Measurements from ENCODE around the gene MSANTD1.

The MSANTD1 gene

GRCh38 chr4:3262208-3263052 is 13.5 kb downstream of the MSANTD1 start:
- Histone ChIP-seq H3K4me2 (ENCODE audit: low read length) (no peak overlapping the region), H3K27me3 (ENCODE audit: low read depth, low read length) (no peaks in the 10 kb centered on the region), H3K79me2 (ENCODE audit: low read length) (no peaks in the 10 kb centered on the region), H3K4me1 (ENCODE audit: low read length) (peaks cover 11% of the 10 kb centered on the region), H3K27ac (ENCODE audit: low read length) (no peak overlapping the region), H3K9ac (ENCODE audit: low read length) (no peak overlapping the region), H3K4me3 (ENCODE audit: low read length) (no peak overlapping the region), H3K9me3 (ENCODE audit: insufficient read depth, low read length) (no peaks in the 10 kb centered on the region), H4K20me1 (ENCODE audit: insufficient read depth, low read length) (no peaks in the 10 kb centered on the region; the same call in 1 of the 2 replicates), H2AFZ (ENCODE audit: low read depth, low read length) (no peak overlapping the region), H3K36me3 (replicated peaks; ENCODE audit: low read depth, low read length) (no peaks in the 10 kb centered on the region)
- TF ChIP-seq CTCF (IDR thresholded peaks at IDR 0.05; ENCODE audit: low read depth, low read length) = no peak
- no peak for TF ChIP-seq EZH2phosphoT487 (IDR thresholded peaks at IDR 0.05; ENCODE audit: low read depth)

GRCh38 chr4:3263053-3263875 is 14.3 kb downstream of the MSANTD1 start:
- H3K9ac ChIP-seq (ENCODE audit: low read length) = no peak overlapping the region
- H3K36me3 ChIP-seq (replicated peaks; ENCODE audit: low read depth, low read length) = no peaks in the 10 kb centered on the region
- no peak overlapping the region for H2AFZ ChIP-seq (ENCODE audit: low read depth, low read length)
- TF ChIP-seq EZH2phosphoT487 (IDR thresholded peaks at IDR 0.05; ENCODE audit: low read depth) = no peak
- no peak for TF ChIP-seq CTCF (IDR thresholded peaks at IDR 0.05; ENCODE audit: low read depth, low read length)
- no peak overlapping the region for H3K4me2 ChIP-seq (ENCODE audit: low read length)
- H3K4me1 ChIP-seq (ENCODE audit: low read length) = peaks cover 3% of the 10 kb centered on the region
- H4K20me1 ChIP-seq (ENCODE audit: insufficient read depth, low read length) = no peaks in the 10 kb centered on the region
- no peaks in the 10 kb centered on the region for H3K79me2 ChIP-seq (ENCODE audit: low read length)
- H3K4me3 ChIP-seq (ENCODE audit: low read length) = no peak overlapping the region
- no peaks in the 10 kb centered on the region for H3K27me3 ChIP-seq (ENCODE audit: low read depth, low read length)
- H3K9me3 ChIP-seq (ENCODE audit: insufficient read depth, low read length) = no peaks in the 10 kb centered on the region
- H3K27ac ChIP-seq (ENCODE audit: low read length) = no peak overlapping the region

- Histone ChIP-seq H3K9me3 (ENCODE audit: insufficient read depth, low read length) (no peaks in the 10 kb centered on the region), H4K20me1 (ENCODE audit: insufficient read depth, low read length) (no peaks in the 10 kb centered on the region), H3K9ac (ENCODE audit: low read length) (no peak overlapping the region), H3K4me1 (ENCODE audit: low read length) (no peaks in the 10 kb centered on the region), H3K4me3 (ENCODE audit: low read length) (no peak overlapping the region), H2AFZ (ENCODE audit: low read depth, low read length) (no peak overlapping the region), H3K27ac (ENCODE audit: low read length) (no peak overlapping the region), H3K27me3 (ENCODE audit: low read depth, low read length) (no peaks in the 10 kb centered on the region), H3K4me2 (ENCODE audit: low read length) (no peak overlapping the region), H3K36me3 (replicated peaks; ENCODE audit: low read depth, low read length) (no peaks in the 10 kb centered on the region), H3K79me2 (ENCODE audit: low read length) (no peaks in the 10 kb centered on the region)
- TF ChIP-seq EZH2phosphoT487 (IDR thresholded peaks at IDR 0.05; ENCODE audit: low read depth) = no peak
- TF ChIP-seq CTCF (IDR thresholded peaks at IDR 0.05; ENCODE audit: low read depth, low read length) = no peak
Observed at GRCh38 chr4:3263876-3264193, 14.9 kb downstream of the MSANTD1 start.

- H2AFZ ChIP-seq (ENCODE audit: low read depth, low read length) = no peak overlapping the region
- no peak overlapping the region for H3K27ac ChIP-seq (ENCODE audit: low read length)
- TF ChIP-seq CTCF (IDR thresholded peaks at IDR 0.05; ENCODE audit: low read depth, low read length) = no peak
- TF ChIP-seq EZH2phosphoT487 (IDR thresholded peaks at IDR 0.05; ENCODE audit: low read depth) = no peak
- H3K4me3 ChIP-seq (ENCODE audit: low read length) = no peak overlapping the region
- H3K4me1 ChIP-seq (ENCODE audit: low read length) = no peaks in the 10 kb centered on the region
- no peaks in the 10 kb centered on the region for H3K9me3 ChIP-seq (ENCODE audit: insufficient read depth, low read length)
- no peaks in the 10 kb centered on the region for H3K79me2 ChIP-seq (ENCODE audit: low read length)
- no peaks in the 10 kb centered on the region for H4K20me1 ChIP-seq (ENCODE audit: insufficient read depth, low read length)
- H3K9ac ChIP-seq (ENCODE audit: low read length) = no peak overlapping the region
- H3K27me3 ChIP-seq (ENCODE audit: low read depth, low read length) = no peaks in the 10 kb centered on the region
- no peak overlapping the region for H3K4me2 ChIP-seq (ENCODE audit: low read length)
- H3K36me3 ChIP-seq (replicated peaks; ENCODE audit: low read depth, low read length) = no peaks in the 10 kb centered on the region
Observed at GRCh38 chr4:3266076-3266475, 17.1 kb downstream of the MSANTD1 start.
